HG03139 (cell line): ENCODE results near the gene LRP5.
"Not testable (repeated sequence)": the region's sequence is repeated elsewhere in the genome, so short reads cannot be mapped to it uniquely, and the experiment has no call there.

Source experiments
- ATAC-seq: cut with Tn5 transposase; IDR thresholded peaks from one replicate; pipeline ENCODE4 v1.9.1; 2021; ENCODE audit not compliant: unreplicated experiment

LRP5 gene

DNA sequence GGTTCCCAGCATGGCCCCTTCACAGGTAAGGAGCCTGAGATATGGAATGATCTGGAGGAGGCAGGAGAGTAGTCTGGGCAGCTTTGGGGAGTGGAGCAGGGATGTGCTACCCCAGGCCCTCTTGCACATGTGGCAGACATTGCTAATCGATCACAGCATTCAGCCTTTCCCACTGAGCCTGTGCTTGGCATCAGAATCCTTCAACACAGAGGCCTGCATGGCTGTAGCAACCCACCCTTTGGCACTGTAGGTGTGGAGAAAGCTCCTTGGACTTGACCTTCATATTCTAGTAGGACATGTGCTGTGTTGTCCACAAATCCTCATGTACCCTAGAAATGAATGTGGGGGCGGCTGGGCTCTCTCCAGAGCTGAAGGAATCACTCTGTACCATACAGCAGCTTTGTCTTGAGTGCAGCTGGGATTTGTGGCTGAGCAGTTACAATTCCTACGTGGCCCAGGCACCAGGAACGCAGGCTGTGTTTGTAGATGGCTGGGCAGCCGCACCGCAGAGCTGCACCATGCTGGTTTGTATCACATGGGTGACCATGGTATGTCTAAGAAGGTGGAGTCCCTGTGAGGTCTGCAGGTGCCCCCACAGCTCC, 126.4 kb downstream of the LRP5 start:
- no peak for ATAC-seq

DNA sequence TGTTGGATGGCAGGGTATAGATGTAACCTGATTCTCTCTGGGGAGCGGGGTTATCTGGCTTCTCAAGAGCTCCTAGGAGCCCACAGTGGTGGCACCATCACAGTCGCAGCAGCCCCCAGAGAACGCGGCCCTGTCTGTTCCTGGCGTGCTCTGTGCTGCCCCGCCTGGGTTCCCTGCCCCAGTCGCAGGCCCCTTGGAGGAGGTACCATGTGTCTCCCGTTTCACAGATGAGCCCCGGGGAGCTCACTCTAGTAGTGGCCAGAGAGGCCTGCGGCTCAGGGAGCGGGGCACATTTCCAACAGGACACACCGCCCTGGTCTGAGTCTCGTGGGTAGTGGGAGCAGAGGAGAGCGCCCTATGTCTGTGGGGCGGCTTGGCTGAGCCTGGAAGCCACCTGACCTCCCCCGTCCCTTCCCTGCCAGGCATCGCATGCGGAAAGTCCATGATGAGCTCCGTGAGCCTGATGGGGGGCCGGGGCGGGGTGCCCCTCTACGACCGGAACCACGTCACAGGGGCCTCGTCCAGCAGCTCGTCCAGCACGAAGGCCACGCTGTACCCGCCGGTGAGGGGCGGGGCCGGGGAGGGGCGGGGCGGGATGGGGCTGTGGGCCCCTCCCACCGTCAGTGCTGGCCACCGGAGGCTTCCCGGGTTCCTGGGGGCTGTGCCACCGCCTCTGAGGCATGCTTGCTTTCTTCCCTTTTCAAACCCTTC, 127.1 kb downstream of the LRP5 start:
- no peak for ATAC-seq

- no peak for ATAC-seq
Observed at GRCh38 chr11:68440224-68440623, 127.8 kb downstream of the LRP5 start.

DNA sequence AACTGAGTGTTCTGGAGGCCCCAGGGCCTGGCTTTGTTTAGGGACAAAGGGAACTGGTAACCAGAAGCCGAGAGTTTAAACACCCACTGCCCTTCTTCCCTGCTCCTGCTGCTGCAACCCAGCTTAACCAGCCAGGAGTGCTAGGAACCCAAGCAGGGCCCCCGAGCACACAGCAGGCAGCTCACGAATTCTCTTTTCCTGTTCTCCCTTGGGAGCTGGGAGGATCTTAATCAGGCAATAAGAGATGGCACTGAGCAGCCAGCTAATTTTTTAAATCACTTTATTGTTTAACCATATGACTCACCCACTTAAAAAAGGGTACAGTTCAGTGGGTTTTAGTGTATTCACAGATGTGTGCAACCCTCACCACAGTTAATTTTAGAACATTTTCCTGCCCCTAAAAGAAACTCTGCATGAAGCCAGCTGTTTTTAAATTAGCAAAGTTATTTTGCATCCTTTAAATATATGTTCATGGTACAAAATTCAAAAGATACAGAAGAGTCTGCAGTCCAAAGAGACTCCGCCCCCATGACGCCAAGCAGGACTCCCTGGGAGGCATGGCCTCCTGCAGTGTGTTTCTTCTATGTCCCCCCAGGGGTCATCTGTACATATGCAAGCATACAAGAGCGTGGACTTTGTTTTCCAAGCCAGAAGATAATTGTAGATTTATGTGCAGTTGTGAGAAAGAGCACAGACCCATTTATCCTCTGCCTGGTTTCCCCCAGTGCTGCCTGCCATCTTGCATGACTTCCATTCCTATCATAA, 129.3 kb downstream of the LRP5 start:
- no peak for ATAC-seq

DNA sequence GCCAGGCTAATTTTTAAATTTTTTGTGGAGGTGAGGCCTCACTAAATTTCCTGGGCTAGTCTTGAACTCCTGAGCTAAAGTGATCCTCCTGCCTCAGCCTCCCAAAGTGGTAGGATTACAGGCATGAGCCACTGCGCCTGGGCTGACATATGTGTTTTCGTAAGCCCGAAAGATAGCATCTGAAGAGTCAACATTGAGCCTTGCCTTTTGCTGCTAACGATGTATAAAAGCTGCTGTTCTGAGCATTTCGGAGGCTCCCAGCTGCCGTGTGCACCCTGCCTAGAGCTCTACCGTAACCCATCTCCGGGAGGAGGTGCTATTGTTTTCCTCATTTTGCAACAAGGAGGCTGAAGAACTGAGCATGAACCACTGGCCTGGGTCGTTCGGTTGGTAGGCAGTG, 130.0 kb downstream of the LRP5 start:
- no peak for ATAC-seq

DNA sequence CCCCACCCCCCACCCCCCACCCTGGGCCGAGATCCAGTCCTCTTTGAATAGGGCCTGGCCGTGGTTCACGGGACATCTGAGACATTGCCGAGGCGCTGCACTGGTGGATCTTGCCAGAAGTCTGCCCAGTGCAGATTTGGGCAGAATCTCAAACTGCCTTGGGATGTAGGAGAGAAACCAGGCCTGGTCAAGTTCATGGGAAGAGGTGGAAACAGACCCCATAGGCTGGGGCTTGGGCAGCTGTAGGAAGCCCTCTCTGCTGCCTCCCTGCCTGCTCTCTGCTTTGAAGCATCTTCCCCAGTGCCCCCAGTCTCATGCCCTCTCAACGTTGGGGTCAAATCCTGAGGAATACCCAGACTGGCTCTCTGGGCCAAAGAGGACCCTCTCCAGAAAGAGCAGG, 132.2 kb downstream of the LRP5 start:
- ATAC-seq: no peak

DNA sequence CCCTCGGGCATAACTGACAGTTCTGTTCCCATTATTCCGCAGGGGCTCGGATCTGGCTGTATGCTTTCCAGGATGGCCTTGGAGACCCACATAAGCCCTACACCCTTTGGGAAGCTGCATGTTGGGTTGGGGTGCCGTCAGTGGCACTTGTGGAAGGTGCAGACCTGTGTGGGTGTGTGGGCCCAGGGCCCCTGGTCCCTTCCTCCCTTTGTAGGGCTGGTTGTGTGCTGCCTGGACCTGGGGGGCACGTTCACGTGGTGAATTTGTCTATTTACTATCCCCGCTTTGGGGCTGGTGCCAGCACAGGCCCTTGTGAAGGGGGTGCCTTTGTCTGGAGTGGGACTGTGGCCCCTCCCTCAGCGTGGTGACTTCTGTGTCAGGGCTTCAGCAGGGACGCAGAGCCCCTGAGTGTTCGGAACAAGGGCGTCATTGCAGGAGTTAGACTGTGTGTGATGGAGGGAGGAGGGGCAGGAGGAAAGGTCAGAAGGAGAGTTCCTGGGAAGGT, 133.2 kb downstream of the LRP5 start:
- no peak for ATAC-seq

- ATAC-seq: no peak
Observed at GRCh38 chr11:68446046-68446725, 133.8 kb downstream of the LRP5 start.

DNA sequence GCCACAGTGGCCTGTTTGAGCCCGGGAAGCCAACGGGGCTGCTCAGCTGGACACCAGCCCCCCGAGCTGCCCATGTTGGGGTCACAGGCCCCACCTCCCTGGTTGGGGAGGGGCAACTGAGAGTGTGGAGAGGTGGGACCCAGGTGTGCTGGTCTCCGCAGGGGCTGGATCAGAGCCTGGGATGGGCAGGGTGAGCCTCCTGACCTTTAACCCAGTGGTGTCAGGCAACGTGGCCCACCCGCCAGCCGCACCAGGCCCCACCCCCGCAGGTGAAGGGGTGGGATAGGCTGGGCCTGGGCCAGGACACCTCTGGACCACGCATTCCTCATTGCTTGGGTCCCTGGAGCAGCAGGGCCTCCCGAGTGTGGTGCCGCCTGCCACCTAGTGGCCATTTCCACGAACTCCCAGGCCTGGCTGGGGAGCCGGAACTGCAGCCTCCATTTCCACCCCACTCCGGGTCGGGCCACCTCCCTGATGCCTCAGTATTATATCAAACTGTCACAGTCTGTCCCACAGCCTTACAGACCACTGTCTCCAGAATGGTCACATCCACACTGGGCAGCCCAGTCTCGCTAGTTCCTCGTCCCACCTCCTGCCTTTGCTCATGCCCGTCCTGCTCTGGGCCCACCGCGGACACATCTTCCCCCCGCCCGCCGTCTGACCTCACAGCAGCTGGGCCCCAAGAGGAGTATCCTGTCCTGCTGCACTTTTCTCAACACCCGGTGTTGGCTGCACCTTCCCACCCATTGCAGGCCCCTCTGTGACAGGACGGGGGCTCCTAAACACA, 134.8 kb downstream of the LRP5 start:
- peak; percentile 61 for ATAC-seq

- not testable (repeated sequence) for ATAC-seq
Observed at GRCh38 chr11:68447914-68448313, 135.5 kb downstream of the LRP5 start.

- ATAC-seq: no peak
Observed at GRCh38 chr11:68448604-68449011, 136.2 kb downstream of the LRP5 start.

- ATAC-seq: no peak
Observed at GRCh38 chr11:68449951-68450350, 137.6 kb downstream of the LRP5 start.

DNA sequence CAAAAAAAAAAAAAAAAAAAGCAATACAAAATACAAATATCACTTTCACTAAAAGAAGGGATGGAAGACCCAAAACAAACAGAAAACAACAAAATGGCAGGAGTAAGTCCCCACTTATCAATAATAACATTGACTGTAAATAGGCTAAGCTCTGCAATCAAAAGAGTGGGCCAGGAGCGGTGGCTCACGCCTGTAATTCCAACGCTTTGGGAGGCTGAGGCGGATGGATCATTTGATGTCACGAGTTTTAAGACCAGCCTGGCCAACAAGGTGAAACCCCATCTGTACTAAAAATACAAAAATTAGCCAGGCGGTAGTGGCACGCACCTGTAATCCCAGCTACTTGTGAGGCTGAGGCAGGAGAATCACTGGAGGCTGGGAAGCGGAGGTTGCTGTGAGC, 138.3 kb downstream of the LRP5 start:
- ATAC-seq: no peak

DNA sequence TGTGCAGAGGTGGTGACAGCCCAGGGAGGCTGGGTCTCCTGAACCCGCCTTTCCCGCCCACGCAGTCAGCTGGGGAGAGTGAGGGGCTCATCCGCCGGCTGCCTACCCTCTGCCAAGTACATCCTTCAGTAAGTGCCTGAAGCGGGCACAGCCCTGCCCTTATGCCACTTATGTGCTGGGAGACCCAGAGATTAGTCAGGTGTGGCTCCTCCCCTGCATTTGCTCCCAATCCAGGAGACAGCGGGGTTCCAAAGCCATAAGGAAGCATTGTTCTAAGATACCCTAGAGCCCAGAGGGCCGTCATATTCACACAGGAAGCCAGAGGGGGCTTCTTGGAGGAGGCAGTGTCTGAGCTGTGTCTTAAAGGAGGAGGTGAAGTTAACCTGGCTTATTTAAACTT, 142.4 kb downstream of the LRP5 start:
- no peak for ATAC-seq

- ATAC-seq: no peak
Observed at GRCh38 chr11:68455485-68455884, 143.1 kb downstream of the LRP5 start.

GRCh38 chr11:68457216-68457897, 145.0 kb downstream of the LRP5 start:
- no peak for ATAC-seq

- ATAC-seq: no peak
Observed at GRCh38 chr11:68457898-68458249, 145.5 kb downstream of the LRP5 start.

DNA sequence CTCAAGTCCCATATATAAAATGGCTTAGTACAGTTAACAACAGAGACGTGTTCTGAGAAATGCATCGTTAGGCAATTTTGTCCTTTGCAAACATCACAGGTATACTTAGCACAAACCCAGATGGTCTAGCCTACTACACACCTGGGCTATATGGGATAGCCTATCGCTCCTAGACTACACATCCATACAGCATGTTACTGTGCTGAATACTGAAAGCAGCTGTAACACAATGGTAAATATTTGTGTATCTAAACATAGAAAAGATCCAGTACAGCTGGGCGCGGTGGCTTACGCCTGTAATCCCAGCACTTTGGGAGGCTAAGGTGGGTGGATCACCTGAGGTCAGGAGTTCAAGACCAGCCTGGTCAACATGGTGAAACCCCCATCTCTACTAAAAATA, 145.9 kb downstream of the LRP5 start:
- ATAC-seq: not testable (repeated sequence)

DNA sequence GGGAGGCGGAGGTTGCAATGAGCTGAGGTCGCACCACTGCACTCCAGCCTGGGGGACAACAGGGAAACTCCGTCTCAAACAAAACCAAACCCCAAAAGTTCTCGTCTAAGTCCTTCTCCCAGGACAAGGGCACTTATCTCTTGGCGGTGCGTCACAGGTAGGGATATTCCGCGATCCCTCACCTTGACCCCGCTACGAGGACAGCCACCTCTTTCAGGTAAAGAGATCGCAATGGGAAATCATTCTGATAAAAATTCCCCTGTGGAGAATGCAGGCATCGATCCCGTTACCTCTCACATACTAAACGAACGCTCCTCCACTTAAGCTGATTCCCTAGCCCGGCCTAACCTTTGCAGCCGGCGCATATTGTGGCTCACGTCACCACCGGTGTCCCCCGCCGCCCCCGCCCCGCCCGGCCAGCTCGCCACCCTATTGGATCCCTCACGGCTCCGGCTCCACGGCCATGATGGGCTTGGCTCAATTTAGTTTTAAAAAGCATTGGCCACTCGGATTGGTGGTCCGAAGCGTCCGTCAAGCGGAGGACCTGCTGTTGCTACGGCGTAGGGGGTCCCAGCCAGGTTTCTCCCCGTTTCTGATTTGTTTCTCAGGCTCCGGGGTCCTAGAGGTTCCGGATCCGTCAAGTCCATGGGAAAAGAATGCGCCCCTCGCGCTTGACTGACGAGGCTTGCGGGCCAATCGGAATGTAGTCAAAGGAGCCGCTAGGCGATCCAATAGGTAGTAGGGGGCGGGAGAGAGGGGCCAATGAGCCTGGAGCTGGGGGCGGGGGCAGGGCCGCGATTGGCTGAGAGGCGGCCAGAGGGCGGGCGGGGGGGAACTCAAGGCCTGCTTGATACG, 147.7 kb downstream of the LRP5 start:
- ATAC-seq: peak; percentile 57
